GM18907 (cell line): ENCODE results near the gene PKIG.
A peak's percentile ranks its signal among the peaks of the same experiment; 100 is the strongest.

Source experiments
- ATAC-seq: cut with Tn5 transposase; IDR thresholded peaks from one replicate; pipeline ENCODE4 v1.9.1; 2021; ENCODE audit warnings: mild to moderate bottlenecking, moderate library complexity; ENCODE audit not compliant: unreplicated experiment

PKIG gene

GRCh38 chr20:44637042-44637441 is 54.7 kb downstream of the PKIG start:
- no peak for ATAC-seq

- no peak for ATAC-seq
Observed at GRCh38 chr20:44637522-44638372, 55.4 kb downstream of the PKIG start.

DNA sequence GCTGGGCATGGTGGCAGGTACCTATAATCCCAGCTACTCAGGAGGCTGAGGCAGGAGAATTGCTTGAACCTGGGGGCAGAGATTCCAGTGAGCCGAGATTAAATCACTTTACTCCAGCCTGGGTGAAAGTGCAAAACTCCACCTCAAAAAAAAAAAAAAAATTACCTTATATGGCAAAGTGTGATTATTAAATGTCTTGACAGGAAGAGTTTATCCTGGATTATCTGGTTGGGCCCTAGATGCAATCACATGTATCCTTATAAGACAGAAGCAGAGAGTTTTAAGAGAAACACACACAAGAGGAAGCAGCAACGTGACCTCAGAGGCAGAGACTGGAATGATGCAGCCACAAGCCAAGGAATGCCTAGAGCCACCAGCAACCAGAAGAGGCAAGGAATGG is 58.1 kb downstream of the PKIG start:
- no peak for ATAC-seq

- no peak for ATAC-seq
Observed at GRCh38 chr20:44641325-44641724, 58.9 kb downstream of the PKIG start.

GRCh38 chr20:44642203-44643153 is 60.1 kb downstream of the PKIG start:
- peak; percentile 28 for ATAC-seq

- ATAC-seq, result no peak
Observed at GRCh38 chr20:44643154-44643519, 60.8 kb downstream of the PKIG start.

DNA sequence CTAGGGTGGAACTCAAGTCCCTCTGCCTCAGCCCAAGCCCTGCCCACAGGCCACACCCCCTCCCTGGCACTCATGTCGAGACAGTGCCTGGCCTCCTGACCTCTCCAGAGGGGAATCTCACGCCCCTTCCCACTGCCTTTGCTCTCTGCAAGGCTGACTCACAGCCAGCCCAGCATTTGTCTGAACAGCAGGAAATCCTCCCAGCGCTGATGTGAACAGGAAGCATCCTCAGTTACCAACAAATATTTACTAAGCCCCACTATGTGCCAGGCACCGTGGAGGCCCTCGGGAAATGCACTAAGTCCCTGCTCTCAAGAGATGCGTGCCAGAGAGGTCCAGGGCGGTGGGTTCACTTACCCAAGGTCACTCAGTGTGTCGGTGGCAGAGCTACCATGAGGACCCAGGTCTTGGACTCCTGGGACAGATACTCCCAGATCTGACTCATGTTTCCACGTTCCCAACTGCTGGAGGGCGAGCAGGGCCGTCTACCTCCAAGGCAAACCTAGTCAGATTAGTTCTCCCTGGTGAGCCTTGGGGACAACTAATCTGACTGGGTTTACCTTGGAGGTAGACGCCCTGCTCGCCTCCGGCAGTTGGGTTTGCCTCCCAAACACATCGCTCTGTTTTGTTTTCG is 61.3 kb downstream of the PKIG start:
- no peak for ATAC-seq

- no peak for ATAC-seq
Observed at GRCh38 chr20:44644230-44644617, 61.8 kb downstream of the PKIG start.

DNA sequence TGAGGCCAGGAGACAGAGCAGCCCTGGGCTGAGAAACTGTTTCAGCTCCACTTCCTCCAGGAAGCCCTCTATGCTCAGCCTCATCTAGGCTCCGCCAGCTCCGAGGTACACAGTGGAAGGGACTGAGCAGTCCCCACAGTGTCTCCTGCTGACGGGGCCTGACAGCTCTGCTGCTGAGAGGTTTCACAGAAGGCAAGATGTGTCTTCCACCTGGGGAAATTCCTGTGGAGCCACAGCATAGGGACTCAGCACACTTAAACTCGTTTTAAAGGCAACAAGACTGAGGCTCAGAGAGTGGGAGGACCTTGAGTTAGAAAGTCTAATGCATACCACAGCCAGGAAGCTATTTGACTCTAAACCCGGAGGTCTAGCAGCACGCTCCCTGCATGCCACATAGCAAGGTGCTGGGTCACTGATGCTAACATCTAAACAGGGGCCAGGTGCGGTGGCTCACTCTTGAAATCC is 62.3 kb downstream of the PKIG start:
- ATAC-seq, result no peak

DNA sequence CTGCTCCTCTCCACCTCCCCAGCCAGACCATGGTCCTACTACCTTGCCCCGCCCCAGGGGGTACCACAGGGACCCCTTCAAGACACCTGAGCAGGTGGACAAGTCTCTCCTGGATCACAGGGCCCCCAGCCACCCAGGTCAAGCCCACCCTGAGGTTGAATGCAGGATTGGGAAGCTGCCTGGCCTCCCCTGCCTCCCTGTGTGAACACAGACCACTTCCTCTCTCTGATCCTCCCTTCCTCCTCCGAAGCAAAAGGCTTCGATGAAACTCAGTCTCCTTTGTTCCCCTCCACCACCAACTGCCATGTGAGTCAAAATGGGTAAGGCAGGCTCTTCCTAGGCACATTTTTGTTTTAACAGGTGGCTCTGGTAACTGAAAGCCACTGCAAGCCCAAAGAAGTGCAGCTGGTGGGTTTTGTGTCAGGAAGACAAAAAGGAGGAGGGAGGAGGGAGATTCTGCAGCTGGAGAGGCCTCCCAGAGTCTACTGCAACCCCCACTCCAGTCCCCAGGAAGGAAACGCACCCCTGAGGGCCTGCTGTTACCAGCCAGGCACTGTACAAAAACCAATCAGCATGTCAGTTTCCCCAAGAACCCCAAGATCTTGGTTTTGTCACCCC is 63.8 kb downstream of the PKIG start:
- ATAC-seq, result peak; percentile 33

DNA sequence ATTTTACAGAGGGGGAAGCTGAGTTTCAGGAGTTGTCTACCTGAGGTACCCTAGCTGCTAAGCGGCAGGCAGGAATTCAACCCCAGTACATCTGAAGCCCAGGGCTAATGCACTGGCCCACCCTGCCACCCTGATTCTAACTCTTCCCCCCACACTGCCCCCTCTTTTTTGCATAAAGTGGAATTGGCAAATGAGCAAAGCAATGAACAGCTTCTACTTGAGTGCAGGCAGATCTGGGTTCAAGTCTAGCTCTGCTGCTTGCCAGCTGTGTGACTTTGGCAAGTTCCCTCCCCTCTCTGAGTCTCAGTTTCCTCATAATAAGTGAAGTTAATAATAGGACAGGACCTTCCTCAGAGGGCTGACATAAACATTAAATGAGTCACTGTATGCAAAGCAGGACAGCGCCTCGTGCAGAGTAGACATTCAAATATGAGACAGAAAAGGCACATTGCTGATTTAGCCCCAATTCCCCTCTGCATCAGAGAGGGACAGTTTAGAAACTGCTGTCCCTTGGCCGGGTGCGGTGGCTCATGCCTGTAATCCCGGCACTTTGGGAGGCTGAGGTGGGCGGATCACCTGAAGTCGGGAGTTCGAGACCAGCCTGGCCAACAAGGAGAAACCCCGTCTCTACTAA is 64.4 kb downstream of the PKIG start:
- peak; percentile 50 for ATAC-seq

DNA sequence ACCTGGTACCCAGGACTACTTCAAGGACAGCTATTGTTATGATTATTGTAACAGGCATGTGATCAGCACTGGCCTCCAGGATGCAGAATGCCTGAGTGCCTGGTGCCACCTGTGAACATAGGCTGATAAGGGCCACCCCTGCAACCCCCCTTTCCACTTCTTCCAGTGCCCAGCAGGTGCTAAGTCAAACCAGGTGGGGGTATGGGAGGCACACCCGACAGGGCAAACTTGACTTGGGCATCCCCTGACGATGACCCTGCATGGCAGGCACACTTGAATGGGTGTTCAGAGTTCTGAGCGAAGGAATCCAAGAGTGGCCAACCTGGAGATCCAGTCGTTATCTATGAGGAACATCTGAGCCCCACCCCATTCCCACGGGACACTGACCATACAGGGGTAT is 65.7 kb downstream of the PKIG start:
- ATAC-seq, result no peak

GRCh38 chr20:44648579-44648978 is 66.2 kb downstream of the PKIG start:
- ATAC-seq, result no peak

- ATAC-seq, result no peak
Observed at GRCh38 chr20:44649126-44649525, 66.7 kb downstream of the PKIG start.

DNA sequence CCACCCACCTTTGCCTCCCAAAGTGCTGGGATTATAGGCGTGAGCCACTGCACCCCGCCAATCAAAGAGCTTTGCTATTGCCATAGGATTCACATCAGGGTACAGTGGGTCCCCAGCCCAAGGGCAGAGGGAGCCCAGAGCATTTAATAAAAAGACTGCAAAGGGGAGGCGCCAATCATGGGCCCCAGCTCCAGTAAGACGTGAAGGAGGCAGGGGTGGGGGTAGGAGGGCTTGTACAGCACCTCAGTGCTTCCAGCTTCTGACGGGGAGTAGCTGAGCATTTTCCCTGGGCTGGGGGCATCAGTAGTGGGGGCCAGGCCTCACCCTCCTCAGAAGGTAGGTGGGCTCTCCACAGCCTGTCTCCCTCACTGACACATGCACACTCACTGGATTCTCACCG is 67.6 kb downstream of the PKIG start:
- no peak for ATAC-seq

DNA sequence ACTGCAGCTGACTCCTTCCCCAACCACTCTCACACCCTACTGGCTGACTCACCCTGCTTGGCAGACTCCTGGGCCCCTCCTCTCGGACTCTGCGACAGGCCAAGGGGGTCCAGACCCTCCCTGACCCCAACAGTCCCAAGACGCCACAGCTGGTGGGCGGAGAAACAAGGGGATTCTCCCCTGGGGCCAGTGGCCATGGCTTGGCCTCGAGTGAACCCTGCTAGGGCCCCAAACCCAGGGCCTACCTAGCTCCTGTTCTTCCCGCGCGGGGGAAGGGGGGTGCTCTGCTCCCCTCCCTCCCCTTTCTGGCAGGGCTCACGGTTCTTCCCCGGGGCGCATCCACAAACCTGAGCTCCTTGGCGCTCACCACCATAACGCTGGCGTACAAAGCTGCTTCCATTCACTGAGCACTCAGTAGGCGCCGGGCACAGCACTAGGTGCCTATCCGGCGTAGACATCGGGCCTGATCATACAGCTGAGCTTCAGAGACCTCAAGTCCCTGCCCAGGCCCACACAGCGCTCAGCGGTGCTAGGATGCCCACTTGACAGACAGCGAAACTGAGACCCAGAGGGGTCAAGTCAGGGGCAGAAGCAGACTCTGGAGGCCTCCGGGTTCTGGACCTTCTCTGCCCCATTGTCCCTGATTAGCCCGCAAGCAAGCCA is 68.5 kb downstream of the PKIG start:
- no peak for ATAC-seq

DNA sequence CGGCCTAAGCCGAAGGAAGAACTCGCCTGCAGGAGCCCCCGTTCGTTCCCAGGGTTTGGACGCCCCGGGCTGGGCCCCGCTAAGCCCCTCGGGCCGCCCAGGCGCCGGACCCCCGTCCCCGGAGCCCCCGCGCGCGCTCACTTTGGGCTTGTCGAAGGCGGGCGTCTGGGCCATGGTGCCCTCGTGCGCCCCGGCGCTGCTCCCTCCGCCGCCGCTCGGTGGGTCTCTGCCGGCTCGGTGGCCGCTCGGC is 69.0 kb downstream of the PKIG start:
- ATAC-seq, result no peak

DNA sequence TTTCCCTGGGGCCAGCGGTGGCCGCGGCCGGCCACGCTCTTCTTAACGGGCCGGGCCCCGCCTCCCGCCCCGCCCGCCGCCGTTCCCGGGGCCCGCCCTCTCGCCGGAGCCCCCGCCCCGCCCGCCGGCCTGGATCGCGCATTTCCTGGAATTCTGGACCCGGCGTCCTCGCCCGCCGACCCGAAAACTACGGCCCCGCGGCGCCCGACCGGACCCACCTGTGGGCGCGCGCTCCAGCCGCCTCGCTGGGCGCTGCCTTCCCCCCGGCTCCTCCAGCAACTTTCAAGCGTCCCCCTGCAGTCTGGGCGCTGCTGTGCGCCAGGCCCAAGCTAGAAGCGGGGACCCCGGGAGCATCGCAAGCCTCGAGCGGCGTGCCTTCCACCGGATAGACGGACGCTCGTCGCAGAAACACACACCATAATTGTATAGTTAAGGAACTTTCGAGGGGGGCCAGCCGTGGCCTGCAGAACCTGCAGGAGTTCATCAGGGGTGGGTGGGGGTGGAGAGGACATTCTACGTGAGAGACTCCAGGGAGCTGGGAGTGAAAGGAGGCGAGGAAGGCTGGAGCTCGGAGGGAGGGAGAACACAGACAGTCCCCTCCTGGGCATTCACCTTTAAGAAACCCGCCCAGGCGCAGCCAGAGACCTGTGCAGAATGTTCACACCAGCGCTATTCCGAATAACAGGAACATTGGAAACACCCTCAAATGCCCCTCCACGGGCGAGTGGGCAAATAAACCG is 69.5 kb downstream of the PKIG start, which contains the start of gene ADA:
Gene ADA, minus strand, starts transcription at position 16 of the 740 bp plus-strand sequence. CDS start 92 bp downstream, outside the sequence.
- no peak for ATAC-seq

DNA sequence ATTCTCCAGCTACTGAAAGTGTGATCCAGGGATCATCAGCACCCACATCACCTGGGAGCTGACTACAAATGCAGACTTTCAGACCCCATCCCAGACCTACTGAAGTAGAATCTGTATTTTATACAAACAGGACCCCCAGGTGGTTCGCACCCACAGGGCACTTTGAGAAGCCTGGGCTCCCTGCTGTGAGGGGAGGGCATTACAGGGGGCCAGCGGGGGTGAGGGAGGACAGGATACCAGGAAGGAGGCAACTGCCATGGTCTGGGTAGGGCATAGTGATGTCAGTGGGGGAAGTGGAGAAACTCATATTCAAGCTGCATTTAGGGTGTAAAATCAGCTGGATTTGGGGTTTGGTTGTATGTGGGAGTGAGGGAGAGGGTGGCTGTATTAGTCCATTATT is 71.2 kb downstream of the PKIG start:
- no peak for ATAC-seq
